ENCODE results near the gene TIGIT. TPM values are rescaled to one million over a fixed set of nuclear protein-coding genes. Genes with fewer than 3 reads are reported as not detected.

TIGIT gene
- total and polyA plus RNA-seq, 7 experiments from 2014 or later = 0.63 to 14.9 (median 2.8) TPM

Other genes with a start within 250 kb of the TIGIT start
- gene CCDC191, start 237.5 kb upstream of the TIGIT start, total RNA-seq = 1 to 10 TPM; 3.9 to 8.8 (median 5.1) TPM
- gene CCDC191, start 237.5 kb upstream of the TIGIT start, polyA plus RNA-seq = 1 to 10 TPM; 1.4 to 2.4 TPM
- 10 to 100 TPM; 29.9 to 38.8 (median 33.8) TPM for gene QTRT2, start 237.3 kb upstream of the TIGIT start, total RNA-seq
- 10 to 100 TPM in 1 of 2 donors, 1 to 10 TPM in 1; 9.6 to 15.6 TPM for gene QTRT2, start 237.3 kb upstream of the TIGIT start, polyA plus RNA-seq
- not detected for gene DRD3, start 115.0 kb upstream of the TIGIT start, total RNA-seq
- gene DRD3, start 115.0 kb upstream of the TIGIT start, polyA plus RNA-seq = not detected
- gene ZNF80, start 56.5 kb upstream of the TIGIT start, total RNA-seq = under 1 TPM; 0.27 to 0.65 (median 0.61) TPM
- under 1 TPM in 1 of 2 donors, not detected in 1; 0.35 TPM for gene ZNF80, start 56.5 kb upstream of the TIGIT start, polyA plus RNA-seq